ENCODE data around the gene KLRC4.
"Not testable (repeated sequence)": the region's sequence is repeated elsewhere in the genome, so short reads cannot be mapped to it uniquely, and the experiment has no call there.

Gene KLRC4, protein sequence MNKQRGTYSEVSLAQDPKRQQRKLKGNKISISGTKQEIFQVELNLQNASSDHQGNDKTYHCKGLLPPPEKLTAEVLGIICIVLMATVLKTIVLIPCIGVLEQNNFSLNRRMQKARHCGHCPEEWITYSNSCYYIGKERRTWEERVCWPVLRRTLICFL

DNA sequence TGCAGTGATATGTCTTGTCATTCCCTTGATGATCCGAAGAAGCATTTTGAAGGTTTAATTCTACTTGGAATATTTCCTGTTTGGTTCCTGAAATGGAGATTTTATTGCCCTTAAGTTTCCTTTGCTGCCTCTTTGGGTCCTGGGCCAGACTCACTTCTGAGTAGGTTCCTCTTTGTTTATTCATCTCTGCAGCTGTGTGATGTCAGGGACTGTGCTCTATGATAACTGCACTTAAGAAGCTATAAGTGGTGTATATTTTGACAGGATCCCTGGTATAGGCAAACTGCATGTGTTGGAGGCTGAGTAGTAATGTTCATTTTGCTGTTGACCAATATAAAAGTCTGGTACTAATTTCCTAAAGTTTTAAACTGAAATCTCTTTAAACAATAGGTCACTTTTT lies at the start of gene KLRC4:
KLRC4 (minus strand) TSS at position 366 of the 400 bp plus-strand sequence; CDS start at position 184, 182 bp downstream.
- DNase-seq = peak; percentile 50

DNA sequence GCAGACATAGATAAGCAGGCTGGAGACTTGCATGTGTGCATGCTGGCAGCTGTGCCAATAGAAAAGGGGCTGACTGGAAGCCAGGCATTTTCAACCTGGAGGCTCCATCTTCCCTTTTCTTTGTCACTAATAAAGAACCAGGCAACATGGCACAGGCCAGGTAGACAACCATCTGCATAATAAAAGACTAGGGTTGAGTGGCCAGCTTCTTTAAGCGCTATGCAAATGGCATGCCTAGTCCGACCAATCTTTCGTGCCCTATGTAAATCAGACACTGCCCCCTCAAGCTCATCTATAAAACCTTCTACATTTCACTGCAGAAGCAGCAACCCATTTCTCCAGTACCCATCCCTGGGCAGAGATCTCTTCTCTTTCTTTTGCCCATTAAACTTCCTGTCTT lies 48.2 kb upstream of the KLRC4 start:
- DNase-seq = no peak

DNA sequence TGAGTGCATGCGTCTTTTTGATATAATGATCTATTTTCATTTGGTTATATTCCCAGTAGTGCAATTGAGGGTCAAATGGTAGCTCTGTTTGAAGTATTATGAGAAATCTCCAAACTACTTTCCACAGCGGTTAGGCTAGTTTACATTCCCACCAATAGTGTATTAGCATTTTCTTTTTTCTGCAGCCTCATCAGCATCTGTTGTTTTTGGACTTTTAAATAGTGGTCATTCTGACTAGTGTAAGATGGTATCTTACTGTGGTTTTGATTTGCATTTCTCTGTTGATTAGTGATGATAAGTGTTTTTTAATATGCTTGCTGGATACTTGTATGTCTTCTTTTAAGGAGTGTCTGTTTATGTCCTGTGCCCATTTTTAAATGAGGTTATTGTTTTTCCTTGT lies 47.3 kb upstream of the KLRC4 start:
- DNase-seq = no peak

DNA sequence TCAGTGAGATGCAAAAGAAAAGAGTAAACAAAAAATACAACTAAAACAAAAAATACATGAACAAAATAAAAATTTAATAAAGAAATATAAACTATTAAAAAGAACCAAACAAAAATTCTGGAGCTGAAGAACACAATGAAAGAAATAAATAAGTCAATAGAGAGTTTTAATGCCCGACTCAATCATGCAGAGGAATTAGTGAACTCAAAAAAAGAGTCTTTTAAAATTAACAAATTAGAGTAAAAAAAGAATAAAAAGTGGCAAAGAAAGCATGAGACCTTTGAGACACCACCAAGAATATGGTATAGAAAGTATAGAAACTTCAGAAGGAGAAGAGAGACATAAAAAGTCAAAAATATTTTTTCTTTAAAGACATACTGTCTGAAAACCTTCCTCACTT lies 46.2 kb upstream of the KLRC4 start:
- DNase-seq = no peak

DNA sequence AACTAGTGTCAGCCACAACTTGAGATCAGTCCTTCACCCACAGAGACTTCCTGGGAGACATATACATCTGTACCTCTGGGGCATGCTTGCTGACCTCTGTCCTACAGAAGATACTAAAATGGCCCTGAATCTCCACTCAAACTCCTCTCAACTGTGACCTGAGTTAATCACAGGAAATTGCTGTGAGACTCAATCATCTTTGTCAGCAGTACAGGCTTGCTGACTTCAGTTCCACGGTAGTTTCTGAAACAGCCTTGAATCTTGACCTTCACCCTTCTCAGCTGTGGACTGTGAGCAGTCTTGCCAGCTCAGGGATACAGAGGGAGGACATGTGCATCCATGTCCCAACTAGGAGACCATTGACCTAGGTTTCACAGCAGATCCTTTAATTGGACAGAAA lies 45.0 kb upstream of the KLRC4 start:
- no peak for DNase-seq

DNA sequence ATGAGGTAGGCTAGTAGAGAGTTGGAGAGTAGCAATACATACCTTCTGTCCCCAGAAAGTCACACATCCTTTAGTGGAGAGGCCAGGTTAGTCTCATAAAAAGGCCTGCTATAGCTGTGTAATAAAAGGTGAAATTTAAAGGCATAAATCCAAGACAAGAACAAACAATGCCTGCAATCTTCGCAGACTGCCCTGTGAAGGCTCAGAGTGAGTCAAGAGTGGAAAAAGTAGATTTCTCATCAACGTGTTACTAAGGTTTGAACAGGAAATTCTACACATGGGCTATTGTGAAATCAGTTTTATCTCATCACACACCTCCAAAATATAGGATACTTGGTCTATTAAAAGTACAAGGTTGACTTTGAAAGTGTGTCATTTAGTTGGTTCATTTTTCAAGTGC lies 43.6 kb upstream of the KLRC4 start, which contains the start of gene KLRC1:
KLRC1 (minus strand) TSS at position 222 of the 400 bp plus-strand sequence. CDS start 2,221 bp downstream, outside the sequence.
- DNase-seq = no peak

DNA sequence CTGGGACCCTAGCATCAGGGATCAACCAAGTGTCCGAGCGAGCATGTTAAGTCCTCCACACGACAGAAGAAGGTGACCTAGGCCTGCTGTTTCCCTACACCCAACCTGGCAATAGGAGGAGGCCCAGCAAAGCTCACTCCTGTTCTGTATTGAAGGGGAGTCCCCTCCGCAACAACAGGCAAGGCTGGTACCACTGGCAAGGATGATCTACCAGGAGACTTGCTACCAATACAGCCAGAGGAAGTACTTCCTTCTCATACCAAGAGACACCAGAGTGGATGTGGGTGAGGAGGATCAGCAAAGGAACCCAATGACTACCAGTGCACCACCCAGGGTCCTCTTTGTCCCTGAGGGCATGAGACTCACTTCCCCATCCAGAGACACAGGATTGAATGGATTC lies 38.7 kb upstream of the KLRC4 start:
- DNase-seq = no peak

DNA sequence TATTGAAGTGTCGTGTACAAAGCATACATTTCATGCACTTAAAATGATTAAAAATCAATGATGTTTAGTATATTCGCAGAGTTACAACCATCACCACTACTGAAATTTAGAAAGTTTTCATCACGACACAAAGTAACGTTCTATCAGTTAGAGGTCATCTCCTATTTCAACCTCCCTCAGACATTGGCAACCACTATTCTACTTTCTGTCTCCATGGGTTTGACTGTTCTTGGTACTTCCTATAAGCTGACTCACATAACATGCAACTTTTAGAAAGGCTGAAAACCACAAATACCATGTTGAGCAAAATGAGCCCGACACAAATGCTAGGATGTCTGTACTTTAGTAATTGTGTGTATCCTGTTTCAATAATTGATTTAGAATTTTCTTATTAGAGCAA lies 36.5 kb upstream of the KLRC4 start:
- not testable (repeated sequence) for DNase-seq

DNA sequence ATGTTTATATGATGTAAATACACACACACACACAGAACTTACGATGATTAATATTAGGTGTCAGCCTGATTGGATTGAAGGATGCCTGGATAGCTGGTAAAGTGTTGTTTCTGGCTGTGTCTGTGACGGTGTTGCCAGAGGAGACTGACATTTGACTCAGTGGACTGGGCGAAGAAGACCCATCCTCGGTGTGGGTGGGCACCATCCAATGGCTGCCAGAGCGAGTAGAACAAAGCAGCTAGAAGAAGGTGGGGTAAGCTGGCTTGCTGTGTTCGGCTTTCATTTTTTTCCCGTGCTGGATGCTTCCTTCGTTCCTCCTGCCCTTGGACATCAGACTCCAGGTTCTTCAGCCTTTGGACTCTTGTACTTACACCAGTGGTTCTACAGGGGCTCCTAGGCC lies 31.6 kb upstream of the KLRC4 start:
- not testable (repeated sequence) for DNase-seq

DNA sequence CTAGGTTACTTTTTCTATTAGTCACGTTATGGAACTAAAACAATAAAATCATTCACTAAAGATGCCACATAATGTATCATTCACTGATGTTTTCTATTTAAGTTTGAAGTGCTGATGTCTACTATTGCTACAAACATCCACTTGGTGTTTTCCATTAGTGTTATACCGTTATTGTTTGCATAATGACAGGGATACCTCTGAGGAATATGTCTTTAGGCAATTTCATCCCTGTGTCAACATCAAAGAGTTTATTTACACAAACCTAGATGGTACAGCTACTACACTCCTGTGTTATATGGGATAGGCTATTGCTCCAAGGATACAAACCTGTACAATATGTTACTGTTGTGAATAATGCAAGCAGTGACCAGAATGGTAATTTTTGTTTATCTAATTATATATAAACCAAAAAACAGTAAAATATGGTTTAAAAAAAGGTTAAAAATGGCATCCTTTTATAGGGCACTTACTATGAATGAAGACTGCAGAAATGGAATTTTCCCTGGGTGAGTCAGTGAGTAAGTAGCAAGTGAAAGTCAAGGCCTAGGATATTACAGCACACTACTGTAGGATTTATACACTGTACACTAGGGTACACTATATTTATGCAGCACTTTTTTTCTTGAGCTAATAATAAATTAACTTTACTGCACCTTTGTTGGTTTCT lies 30.2 kb upstream of the KLRC4 start:
- not testable (repeated sequence) for DNase-seq

DNA sequence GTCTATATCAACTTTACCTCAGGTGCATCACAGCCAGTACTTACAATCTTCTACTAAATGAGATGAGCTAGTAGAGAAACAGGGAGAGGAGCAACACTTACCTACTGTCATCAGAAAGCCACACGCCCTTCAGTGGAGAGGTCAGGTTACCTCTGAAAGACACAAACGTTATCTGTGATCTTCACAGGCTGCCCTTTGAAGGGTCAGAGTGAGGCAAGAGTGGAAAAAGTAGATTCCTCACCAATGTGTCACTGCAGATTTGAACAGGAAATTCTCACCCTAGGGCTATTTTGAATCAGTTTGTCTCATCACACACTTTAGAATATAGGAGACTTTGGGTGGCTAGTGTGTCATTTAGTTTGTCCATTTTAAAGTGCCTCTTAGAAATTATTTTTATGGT lies 28.0 kb upstream of the KLRC4 start:
- DNase-seq = not testable (repeated sequence)

DNA sequence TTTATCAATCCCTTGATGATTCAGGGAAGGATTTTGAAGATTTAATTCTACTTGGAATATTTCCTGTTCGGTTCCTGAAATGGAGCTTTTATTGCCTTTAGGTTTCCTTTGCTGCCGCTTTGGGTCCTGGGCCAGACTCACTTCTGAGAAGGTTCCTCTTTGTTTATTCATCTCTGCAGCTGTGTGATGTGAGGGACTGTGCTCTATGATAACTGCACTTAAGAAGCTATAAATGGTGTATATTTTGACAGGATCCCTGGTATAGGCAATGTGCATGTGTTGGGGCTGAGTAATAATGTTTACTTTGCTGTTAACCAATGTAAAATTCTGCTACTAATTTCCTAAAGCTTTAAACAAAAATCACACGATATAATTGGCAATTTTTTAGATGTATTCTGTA lies 26.3 kb upstream of the KLRC4 start, which contains the start of gene KLRC2:
KLRC2 (minus strand) TSS at position 195 of the 400 bp plus-strand sequence; CDS start at position 171, 24 bp downstream.
- peak; percentile 6 for DNase-seq

DNA sequence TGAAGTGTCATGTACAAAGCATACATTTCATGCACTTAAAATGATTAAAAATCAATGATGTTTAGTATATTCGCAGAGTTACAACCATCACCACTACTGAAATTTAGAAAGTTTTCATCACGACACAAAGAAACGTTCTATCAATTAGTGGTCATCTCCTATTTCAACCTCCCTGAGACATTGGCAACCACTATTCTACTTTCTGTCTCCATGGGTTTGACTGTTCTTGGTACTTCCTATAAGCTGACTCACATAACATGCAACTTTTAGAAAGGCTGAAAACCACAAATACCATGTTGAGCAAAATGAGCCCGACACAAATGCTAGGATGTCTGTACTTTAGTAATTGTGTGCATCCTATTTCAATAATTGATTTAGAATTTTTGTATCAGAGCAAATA lies 21.1 kb upstream of the KLRC4 start:
- not testable (repeated sequence) for DNase-seq

DNA sequence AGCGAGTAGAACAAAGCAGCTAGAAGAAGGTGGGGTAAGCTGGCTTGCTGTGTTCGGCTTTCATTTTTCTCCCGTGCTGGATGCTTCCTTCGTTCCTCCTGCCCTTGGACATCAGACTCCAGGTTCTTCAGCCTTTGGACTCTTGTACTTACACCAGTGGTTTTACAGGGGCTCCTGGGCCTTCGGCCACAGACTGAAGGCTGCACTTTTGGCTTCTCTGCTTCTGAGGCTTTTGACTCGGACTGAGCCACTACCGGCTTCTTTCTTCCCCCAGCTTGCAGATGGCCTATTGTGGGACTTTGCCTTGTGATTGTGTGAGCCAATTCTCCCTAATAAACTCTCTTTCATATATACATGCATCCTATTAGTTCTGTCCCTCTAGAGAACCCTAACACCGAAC lies 16.4 kb upstream of the KLRC4 start:
- DNase-seq = not testable (repeated sequence)

DNA sequence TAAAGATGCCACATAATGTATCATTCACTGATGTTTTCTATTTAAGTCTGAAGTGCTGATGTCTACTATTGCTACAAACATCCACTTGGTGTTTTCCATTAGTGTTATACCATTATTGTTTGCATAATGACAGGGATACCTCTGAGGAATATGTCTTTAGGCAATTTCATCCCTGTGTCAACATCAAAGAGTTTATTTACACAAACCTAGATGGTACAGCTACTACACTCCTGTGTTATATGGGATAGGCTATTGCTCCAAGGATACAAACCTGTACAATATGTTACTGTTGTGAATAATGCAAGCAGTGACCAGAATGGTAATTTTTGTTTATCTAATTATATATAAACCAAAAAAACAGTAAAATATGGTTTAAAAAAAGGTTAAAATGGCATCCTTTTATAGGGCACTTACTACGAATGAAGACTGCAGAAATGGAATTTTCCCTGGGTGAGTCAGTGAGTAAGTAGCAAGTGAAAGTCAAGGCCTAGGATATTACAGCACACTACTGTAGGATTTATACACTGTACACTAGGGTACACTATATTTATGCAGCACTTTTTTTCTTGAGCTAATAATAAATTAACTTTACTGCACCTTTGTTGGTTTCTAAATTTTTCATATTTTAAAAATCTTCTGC lies 14.8 kb upstream of the KLRC4 start:
- not testable (repeated sequence) for DNase-seq

DNA sequence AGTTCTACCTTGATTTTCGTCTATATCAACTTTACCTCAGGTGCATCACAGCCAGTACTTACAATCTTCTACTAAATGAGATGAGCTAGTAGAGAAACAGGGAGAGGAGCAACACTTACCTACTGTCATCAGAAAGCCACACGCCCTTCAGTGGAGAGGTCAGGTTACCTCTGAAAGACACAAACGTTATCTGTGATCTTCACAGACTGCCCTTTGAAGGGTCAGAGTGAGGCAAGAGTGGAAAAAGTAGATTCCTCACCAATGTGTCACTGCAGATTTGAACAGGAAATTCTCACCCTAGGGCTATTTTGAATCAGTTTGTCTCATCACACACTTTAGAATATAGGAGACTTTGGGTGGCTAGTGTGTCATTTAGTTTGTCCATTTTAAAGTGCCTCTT lies 12.6 kb upstream of the KLRC4 start:
- DNase-seq = not testable (repeated sequence)

DNA sequence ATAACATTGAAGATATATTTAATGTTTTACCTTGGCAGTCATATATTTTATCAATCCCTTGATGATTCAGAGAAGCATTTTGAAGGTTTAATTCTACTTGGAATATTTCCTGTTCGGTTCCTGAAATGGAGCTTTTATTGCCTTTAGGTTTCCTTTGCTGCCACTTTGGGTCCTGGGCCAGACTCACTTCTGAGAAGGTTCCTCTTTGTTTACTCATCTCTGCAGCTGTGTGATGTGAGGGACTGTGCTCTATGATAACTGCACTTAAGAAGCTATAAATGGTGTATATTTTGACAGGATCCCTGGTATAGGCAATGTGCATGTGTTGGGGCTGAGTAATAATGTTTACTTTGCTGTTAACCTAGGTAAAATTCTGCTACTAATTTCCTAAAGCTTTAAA lies 10.8 kb upstream of the KLRC4 start, which contains the start of gene KLRC3:
KLRC3 (minus strand) TSS at position 262 of the 400 bp plus-strand sequence; CDS start at position 217, 45 bp downstream.
- not testable (repeated sequence) for DNase-seq

DNA sequence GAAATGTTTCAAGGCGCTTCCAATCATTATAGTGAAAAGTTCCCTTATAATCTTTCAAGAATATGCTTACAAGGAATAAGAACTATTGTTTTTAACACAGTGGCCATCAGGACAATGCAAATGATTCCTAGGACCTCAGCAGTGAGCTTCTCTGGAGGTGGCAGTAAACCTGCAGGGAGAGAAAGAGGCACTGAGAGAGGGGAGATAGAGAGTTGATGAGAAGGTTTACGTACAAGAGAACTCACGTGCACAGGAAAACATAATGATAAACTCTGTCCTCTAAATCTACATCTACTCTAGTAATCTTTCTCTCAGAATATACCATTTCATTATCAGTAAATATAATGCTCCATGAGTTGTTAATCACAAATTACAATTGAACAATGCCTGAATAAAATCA lies 715 bp downstream of the KLRC4 start:
- DNase-seq = no peak

DNA sequence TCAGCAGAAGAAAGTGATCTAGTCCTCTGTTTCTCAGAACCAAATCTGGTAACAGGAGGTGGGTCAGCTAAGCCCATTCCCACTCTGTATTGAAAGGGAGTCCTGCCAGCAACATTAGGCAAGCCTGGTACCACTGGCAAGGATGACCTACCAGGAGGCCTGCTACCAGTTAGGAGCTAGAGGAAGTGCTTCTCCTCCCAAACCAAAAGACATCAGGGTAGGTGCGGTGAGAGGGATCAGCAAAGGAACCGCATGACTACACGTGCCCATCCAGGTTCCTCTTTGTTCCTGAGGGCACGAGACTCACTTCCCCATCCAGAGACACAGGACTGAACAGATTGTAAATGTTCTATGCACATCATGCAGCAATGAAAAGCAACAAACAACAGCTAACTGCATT lies 2.8 kb downstream of the KLRC4 start:
- DNase-seq = peak; percentile 63

DNA sequence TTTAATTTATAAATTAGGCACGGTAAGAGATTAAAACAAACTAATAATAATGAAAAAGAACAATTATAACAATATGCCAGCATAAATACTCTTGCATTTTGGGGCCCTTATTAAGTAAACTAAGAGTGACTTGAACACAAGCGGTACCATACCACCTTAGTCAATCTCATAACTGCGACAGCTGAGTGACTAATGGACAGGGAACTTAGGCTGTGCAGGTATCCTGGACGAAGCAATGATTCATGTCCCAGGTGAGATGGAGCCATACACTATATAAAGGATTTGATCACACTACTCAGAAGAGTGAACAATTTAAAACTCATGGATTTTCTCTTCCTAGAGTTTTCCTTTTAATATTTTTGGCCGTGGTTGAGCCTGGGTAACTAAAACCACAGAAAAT lies 4.3 kb downstream of the KLRC4 start:
- DNase-seq = no peak

DNA sequence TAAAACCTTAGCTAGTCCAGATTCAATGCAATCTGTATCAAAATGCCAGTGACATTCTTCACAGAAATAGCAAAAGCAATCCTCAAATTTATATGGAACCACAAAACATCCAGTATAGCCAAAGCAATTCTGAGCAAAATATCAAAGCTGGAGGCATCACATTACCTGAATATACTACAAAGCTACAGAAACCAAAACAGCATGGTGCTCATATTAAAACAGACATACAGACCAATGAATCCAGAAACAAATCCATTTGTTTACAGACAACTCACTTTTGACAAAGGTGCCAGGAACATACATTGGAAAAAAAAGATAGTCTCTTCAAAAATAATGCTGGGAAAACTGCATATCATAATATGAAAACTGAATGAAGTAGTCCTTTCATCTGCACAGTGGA lies 4.8 kb downstream of the KLRC4 start:
- no peak for DNase-seq

DNA sequence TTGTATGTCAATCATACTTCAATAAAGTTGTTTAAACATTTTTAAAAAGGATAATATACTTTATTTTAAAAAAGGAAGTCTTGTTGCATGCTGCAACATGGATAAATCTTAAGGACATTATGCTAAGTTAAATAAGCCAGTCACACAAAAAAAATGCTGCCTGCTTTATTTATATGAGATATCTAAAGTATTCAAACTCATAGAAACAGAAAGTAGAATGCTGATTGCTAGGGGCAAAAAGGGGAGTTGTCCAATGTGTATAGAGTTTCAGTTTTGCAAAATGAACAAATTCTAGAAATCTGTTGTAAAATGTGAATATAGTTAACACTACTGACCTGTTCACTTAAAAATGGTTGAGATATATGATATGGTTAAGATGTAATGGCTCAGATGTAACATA lies 8.7 kb downstream of the KLRC4 start:
- DNase-seq = peak; percentile 8

DNA sequence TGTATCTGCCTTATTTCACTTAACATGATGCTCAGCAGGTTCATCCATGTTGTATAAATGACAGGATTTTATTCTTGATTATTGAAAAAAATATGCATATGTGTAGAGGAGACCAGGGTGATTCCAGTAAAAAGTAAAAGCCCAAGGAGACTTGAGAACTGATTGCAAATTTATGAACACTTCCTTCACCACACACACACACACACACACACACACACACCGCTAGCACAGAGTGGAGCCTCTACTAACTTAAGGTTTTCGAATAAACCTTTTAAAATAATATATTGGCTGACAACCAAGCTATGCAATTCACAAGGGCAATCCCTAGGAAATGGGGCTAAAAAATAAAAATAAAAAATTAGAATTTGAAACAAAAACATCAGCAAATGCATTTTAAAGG lies 11.4 kb downstream of the KLRC4 start:
- no peak for DNase-seq

DNA sequence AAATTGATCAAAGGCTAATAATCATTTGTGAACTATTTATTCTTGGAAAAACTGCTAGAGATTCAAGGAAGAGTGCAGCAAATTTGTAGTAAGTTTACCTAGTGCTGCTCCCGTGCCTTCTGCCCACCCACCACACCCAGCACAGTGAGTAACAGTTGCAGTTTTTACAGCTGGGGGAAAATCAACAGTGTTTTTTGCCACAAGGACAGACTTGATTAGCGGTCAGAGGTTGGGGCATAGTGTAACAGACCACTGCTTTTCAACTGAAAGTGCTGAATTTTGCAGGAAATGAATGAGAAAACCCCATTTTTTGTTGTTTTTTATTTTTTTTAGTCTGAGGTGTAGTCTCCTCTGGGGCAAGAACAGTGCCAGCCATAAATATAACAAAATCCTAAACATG lies 12.3 kb downstream of the KLRC4 start:
- no peak for DNase-seq

All from suppressor macrophage treated with lipopolysaccharide for 4 hours (primary cell).